Activated CD4-positive, alpha-beta T cell treated with anti-CD3 and anti-CD28 coated beads for 36 hours (primary cell): ENCODE data around the gene DMPK. TPM values are rescaled to one million over a fixed set of nuclear protein-coding genes. Genes with fewer than 3 reads are reported as not detected.
"Not testable (repeated sequence)": the region's sequence is repeated elsewhere in the genome, so short reads cannot be mapped to it uniquely, and the experiment has no call there.

Experiments
- ATAC-seq: fragments of 200-7000 bp; cut with Tn5 transposase; one replicate; pipeline ENCODE4 v1.10.0; 2021; ENCODE audit warnings: mild to moderate bottlenecking, moderate library complexity
- CTCF ChIA-PET: fragments of 350-600 bp; sonication (Branson Sonifier 250); formaldehyde crosslinking; loops from one replicate; lab custom pipeline; 2021; ENCODE audit warnings: antibody characterized with exemption; lab: Charles Lee
- POLR2A ChIA-PET: fragments of 350-600 bp; sonication (Branson Sonifier 250); formaldehyde crosslinking; loops from one replicate; lab custom pipeline; 2021; ENCODE audit warnings: antibody characterized with exemption, inconsistent platforms; lab: Charles Lee
- DNase-seq: peaks from one replicate; pipeline ENCODE4 v3.0.0-alpha.2; 2020
- H3K27ac Mint-ChIP-seq: one replicate; pipeline ENCODE4 v1.8.0; 2021; ENCODE audit warnings: mixed read lengths
- H3K27me3 Mint-ChIP-seq: one replicate; pipeline ENCODE4 v1.8.0; 2021; ENCODE audit warnings: mixed read lengths
- H3K36me3 Mint-ChIP-seq: one replicate; pipeline ENCODE4 v1.8.0; 2021; ENCODE audit warnings: low read depth, mixed read lengths
- H3K4me1 Mint-ChIP-seq: one replicate; pipeline ENCODE4 v1.8.0; 2021; ENCODE audit warnings: mixed read lengths
- H3K4me3 Mint-ChIP-seq: one replicate; pipeline ENCODE4 v1.8.0; 2021; ENCODE audit warnings: mild to moderate bottlenecking, moderate library complexity, mixed read lengths
- H3K9me3 Mint-ChIP-seq: one replicate; pipeline ENCODE4 v1.8.0; 2021; ENCODE audit warnings: low read depth, mixed read lengths
- intact Hi-C, 2 experiments: fragments of 100-400 bp; cut with DNase I in 1 of 2; cut with micrococcal nuclease in 1 of 2; formaldehyde crosslinking; loops; one replicate each; pipeline versions ENCODE4 v1.14.2 to v1.15.1; 2022 to 2024; cut with DNase I, micrococcal nuclease
- total RNA-seq, 2 experiments: library from RNA; stranded (reverse); gene quantifications; one replicate each; pipeline ENCODE4 v1.2.3, GENCODE V29; 2021

DMPK gene
- total RNA-seq, 2 experiments from 2014 or later, result 15.0 to 19.4 TPM

DNA sequence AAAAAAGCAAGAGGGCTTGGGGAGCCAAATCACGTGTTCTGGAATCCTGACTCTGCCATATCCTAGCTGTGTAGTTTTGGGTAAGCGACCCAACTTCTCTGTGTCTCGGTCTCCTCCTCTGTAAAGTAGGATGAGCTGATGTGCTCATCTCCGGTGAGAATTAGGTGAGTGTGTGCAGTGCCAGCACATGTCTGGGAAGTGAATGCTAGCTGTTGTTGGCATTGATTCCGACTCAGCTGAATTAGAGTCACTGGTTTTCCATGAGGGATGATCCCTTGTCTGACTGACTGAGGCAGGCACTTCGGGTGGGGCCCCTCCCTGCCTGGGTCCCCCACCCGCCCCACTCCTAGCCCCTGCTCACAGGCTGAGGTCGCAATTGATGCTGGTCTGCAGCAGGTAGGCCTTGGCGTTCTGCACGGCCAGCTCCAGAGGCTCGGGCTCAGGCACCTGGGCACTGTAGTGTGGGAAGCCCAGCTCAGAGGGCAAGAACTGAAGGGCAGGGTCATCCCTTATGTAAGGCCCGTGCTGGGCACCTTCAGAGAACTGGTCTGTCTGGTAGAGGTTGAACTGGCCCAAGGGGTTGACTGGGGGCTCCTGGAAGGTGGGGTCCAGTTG is 32.0 kb upstream of the DMPK start:
- DNase-seq (no peak), ATAC-seq (no peak)
- intact Hi-C loops, result loop anchor here in 1 of 2 experiments (10.0 kb wide), 1 partner anchor 201 kb away; no protein-coding TSS in a partner anchor
- CTCF ChIA-PET, result interaction anchor here (0.6 to 2.4 kb wide), 6 partner anchors 9 to 68 kb away, joined by 3 to 13 read pairs (median 5); no protein-coding TSS in a partner anchor
- no peak overlapping the region for H3K27ac Mint-ChIP-seq
- H3K4me1 Mint-ChIP-seq, result peaks cover 13% of the 10 kb centered on the region
- H3K27me3 Mint-ChIP-seq, result peaks cover 10% of the 10 kb centered on the region
- no peaks in the 10 kb centered on the region for H3K9me3 Mint-ChIP-seq
- POLR2A ChIA-PET, result no interaction called here
- no peak overlapping the region for H3K4me3 Mint-ChIP-seq
- H3K36me3 Mint-ChIP-seq, result peaks cover 14% of the 10 kb centered on the region

DNA sequence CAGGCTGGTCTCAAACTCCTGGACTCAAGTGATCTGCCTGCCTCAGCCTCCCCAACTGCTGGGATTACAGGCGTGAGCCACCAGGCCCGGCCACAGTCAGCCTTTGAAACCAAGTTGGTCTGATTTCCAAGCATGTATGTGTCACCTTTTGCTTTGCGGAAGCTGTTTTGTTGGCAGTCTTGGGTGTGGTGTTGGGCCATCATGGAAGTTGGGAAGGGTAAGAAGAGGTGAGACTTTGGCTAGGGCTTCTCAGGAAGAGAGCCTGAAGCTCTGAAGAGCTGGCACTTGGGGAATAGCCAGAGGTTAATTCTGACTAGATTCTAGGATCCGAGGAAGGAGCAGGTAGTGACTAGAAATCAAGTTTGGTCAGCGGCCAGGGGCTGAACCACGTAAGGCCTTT is 30.0 kb upstream of the DMPK start:
- Mint-ChIP-seq H3K36me3 (peaks cover 12% of the 10 kb centered on the region), H3K27me3 (peaks cover 10% of the 10 kb centered on the region), H3K4me1 (peaks cover 14% of the 10 kb centered on the region), H3K9me3 (no peaks in the 10 kb centered on the region), H3K27ac (no peak overlapping the region), H3K4me3 (no peak overlapping the region)
- CTCF ChIA-PET, result interaction anchor here (0.6 to 2.4 kb wide), 5 partner anchors 9 to 214 kb away, joined by 3 to 13 read pairs (median 3); no protein-coding TSS in a partner anchor
- ATAC-seq, result no peak
- POLR2A ChIA-PET, result no interaction called here
- intact Hi-C loops, result loop anchor here in 1 of 2 experiments (10.0 kb wide), 1 partner anchor 203 kb away; no protein-coding TSS in a partner anchor
- DNase-seq, result no peak

DNA sequence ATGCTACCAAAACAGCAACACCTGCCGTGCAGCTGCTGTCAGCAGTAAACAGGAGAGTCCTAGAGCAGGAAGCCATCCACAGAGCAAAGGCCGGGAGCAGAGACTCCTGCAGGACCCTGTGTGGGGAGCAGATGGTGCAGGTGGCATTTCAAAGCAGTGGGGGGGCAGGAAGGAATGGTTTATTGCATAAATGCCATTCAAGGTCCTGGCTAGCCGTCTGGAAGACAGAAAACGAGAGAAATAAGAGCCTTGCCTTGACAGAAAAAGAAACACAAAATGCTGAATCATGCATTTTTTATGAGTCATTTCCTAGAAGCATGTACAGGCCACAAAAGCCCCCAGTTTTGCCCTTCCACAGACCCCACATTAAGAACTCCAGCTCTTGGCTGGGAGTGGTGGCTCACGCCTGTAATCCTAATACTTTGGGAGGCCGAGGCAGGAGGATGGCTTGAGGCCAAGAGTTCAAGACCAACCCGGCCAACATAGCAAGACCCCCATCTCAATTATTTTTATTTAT is 27.4 kb upstream of the DMPK start:
- H3K27ac Mint-ChIP-seq, result no peak overlapping the region
- intact Hi-C loops, result loop anchor here in 1 of 2 experiments (10.0 kb wide), 1 partner anchor 205 kb away; no protein-coding TSS in a partner anchor
- ATAC-seq (no peak), DNase-seq (no peak)
- no peak overlapping the region for H3K4me3 Mint-ChIP-seq
- peaks cover 10% of the 10 kb centered on the region for H3K27me3 Mint-ChIP-seq
- ChIA-PET CTCF (interaction anchor here (0.6 to 1.2 kb wide), 2 partner anchors 40 to 71 kb away, joined by 3 to 4 read pairs; no protein-coding TSS in a partner anchor), POLR2A (interaction anchor here (0.6 kb wide), 1 partner anchor 10 kb away, joined by 4 read pairs; no protein-coding TSS in a partner anchor)
- H3K4me1 Mint-ChIP-seq, result peaks cover 7% of the 10 kb centered on the region
- no peaks in the 10 kb centered on the region for H3K9me3 Mint-ChIP-seq
- peaks cover 4% of the 10 kb centered on the region for H3K36me3 Mint-ChIP-seq

DNA sequence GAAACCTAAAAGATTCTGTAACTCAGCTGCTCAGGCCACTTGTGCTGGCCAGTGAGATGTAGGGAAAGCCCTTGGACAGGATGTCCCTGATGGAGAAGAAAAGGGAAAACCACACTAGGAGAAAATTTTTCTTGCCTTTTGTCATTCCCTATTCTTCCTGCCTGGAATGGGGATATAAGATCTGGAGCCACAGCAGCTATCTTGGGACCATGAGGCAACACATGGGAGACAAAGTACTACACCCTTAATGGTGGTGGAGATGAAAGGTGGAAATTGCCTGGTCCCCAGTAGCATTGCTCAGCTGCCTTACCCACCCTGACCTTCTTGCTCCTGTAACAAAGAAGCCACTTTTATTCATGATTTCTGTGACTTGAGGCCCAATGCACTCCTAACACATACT is 23.4 kb upstream of the DMPK start:
- Mint-ChIP-seq H3K27me3 (peaks cover 5% of the 10 kb centered on the region), H3K9me3 (no peaks in the 10 kb centered on the region), H3K4me1 (peaks cover 7% of the 10 kb centered on the region), H3K36me3 (no peaks in the 10 kb centered on the region), H3K4me3 (no peak overlapping the region), H3K27ac (no peak overlapping the region)
- DNase-seq, result no peak
- ChIA-PET POLR2A (no interaction called here), CTCF (interaction anchor here (0.7 to 1.8 kb wide), 2 partner anchors 8 to 11 kb away, joined by 3 to 7 read pairs; no protein-coding TSS in a partner anchor)
- intact Hi-C loops, result no loop called here
- ATAC-seq, result no peak

DNA sequence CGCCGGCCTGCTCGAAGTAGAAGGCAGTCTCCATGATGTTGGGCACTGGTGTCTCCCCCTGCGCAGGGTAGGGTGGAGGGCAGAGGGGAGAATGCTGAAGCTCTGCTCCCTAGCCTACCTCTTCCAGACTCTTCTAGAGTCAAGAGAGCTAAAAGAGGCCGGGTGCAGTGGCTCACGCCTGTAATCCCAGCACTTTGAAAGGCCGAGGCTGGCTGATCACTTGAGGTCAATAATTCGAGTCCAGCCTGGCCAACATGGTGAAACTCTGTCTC is 22.6 kb upstream of the DMPK start:
- ChIA-PET CTCF (interaction anchor here (1.8 kb wide), 1 partner anchor 12 kb away, joined by 7 read pairs; no protein-coding TSS in a partner anchor), POLR2A (no interaction called here)
- Mint-ChIP-seq H3K4me3 (no peak overlapping the region), H3K36me3 (no peaks in the 10 kb centered on the region), H3K27me3 (peaks cover 5% of the 10 kb centered on the region), H3K9me3 (no peaks in the 10 kb centered on the region), H3K4me1 (peaks cover 7% of the 10 kb centered on the region), H3K27ac (no peak overlapping the region)
- intact Hi-C loops, result no loop called here
- no peak for DNase-seq
- ATAC-seq, result no peak

DNA sequence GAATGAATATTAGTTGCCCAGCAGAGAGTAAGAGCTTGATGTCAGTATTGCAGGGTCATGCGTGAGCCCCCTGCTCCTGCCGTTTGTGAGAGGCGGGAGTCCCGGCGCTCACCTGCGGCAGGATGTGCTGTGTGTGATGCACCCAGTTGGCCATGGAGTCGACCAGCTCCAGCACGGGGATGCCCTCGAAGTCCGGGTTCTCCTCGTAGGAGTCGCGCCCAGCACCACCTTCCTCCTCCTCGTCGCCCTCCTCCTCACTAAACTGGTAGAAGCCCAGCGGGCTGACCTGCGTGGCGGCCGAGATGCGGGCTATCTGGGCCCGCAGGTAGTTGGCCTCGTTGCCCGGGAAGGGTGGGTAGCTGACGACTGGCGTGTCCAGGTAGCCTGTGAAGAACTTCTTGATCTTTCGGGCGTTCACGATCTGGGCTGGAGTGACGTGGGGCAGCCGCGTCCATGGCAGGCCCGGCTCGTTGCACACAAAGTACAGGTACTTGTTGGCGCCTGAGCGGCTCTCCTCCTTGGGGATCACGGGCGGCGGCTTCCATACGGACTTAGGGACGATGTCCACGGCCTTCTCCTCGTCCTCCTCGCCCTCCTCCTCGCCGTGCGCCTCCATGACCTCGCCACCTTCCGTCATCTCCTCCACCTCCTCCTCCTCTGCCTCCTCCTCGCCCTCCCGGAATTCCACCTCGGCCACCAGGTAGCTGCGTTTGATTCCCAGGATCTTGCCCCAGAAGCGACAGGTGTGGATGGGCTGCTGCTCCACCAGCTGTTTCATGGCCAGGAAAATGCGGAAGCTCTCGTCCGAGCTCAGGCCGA is 22.1 kb upstream of the DMPK start:
- no peak for DNase-seq
- H3K4me3 Mint-ChIP-seq, result no peak overlapping the region
- no peak overlapping the region for H3K27ac Mint-ChIP-seq
- no peak for ATAC-seq
- CTCF ChIA-PET, result interaction anchor here (0.9 to 14.8 kb wide), 4 partner anchors 8 to 33 kb away, joined by 4 to 126 read pairs (median 6); partner anchors contain the start of gene SIX5
- POLR2A ChIA-PET, result no interaction called here
- intact Hi-C loops, result no loop called here
- no peaks in the 10 kb centered on the region for H3K9me3 Mint-ChIP-seq
- H3K27me3 Mint-ChIP-seq, result peaks cover 8% of the 10 kb centered on the region
- peaks cover 2% of the 10 kb centered on the region for H3K4me1 Mint-ChIP-seq
- H3K36me3 Mint-ChIP-seq, result no peaks in the 10 kb centered on the region

DNA sequence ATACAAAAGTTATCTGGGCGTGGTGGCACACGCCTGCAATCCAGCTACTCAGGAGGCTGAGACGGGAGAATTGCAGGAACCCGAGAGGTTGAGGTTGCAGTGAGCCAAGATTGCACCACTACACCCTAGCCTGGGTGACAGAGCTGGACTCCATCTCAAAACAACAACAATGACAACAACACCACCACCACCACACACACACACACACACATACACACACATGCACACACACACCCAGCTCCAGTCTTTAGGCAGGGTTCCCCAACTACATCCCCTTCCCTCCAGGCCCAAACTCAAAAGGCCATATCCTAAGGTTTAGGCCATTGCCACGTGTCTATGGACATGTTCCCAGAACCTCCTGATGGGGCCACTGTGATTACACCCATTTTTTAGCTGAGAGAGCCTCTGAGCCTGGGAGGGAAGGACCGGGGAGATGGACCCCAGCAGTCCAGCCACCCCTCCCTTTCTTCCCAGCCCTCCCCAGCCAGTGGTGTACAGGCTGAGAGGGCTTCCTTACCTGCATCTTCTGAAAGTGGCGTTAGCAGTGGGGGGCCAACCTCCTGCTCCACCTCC is 19.4 kb upstream of the DMPK start:
- intact Hi-C loops, result no loop called here
- Mint-ChIP-seq H3K4me3 (no peak overlapping the region), H3K9me3 (no peaks in the 10 kb centered on the region), H3K4me1 (peaks cover 4% of the 10 kb centered on the region), H3K27me3 (peaks cover 17% of the 10 kb centered on the region), H3K36me3 (no peaks in the 10 kb centered on the region), H3K27ac (no peak overlapping the region)
- ATAC-seq, result no peak
- ChIA-PET CTCF (interaction anchor here (0.6 to 14.8 kb wide), 5 partner anchors 12 to 85 kb away, joined by 3 to 126 read pairs (median 5); partner anchors contain the start of gene SIX5), POLR2A (interaction anchor here (1.1 kb wide), 1 partner anchor 18 kb away, joined by 3 read pairs; no protein-coding TSS in a partner anchor)
- DNase-seq, result no peak

DNA sequence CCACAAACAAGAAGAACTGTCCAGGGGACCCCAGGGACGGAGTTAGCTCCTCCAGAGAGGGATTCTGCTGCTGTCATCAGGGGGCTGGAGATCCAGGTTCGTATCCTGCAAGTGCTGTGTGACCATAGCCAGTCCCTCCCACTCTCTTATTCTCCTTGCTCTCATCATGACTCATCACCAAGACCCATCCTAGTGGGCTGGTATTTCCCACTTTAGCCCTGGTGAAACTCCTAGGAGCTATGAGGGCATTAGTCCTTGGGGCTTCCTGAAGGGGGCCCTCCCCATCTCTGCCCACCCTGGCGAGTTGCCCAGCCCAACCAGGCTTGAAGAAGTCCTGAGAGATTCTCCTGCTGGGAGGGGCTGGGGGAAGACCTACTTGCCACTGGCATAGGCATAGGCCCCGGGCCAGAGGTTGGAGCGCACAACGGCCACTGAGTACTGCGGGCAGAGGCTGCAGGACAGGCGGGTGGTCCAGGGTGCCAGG is 17.8 kb upstream of the DMPK start:
- ChIA-PET CTCF (interaction anchor here (0.6 to 14.8 kb wide), 11 partner anchors 13 to 164 kb away, joined by 3 to 126 read pairs (median 9); partner anchors contain the start of genes SIX5 and SYMPK), POLR2A (interaction anchor here (1.3 kb wide), 1 partner anchor 30 kb away, joined by 6 read pairs; the partner anchor contains the start of gene SIX5)
- Mint-ChIP-seq H3K27me3 (peaks cover 22% of the 10 kb centered on the region), H3K9me3 (no peaks in the 10 kb centered on the region), H3K27ac (no peak overlapping the region), H3K36me3 (no peaks in the 10 kb centered on the region), H3K4me3 (no peak overlapping the region), H3K4me1 (peaks cover 4% of the 10 kb centered on the region)
- DNase-seq (no peak), ATAC-seq (no peak)
- intact Hi-C loops, result no loop called here

DNA sequence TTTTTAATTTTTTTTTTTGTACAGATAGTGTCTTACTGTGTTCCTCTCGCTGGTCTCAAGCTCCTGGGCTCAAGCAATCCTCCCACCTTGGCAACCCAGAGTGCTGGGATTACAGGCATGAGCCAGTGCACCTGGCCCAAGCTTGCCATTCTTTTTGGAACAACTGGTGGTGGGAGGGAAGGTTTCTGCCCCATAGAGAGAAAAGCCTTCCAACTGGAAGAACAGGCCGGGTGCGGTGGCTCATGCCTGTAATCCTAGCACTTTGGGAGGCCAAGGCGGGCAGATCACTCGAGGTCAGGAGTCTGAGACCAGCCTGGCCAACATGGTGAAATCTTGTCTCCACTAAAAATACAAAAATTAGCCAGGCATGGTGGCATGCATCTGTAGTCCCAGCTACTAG is 17.3 kb upstream of the DMPK start:
- intact Hi-C loops, result loop anchor here (1.0 kb wide), 1 partner anchor 29 kb away; no protein-coding TSS in a partner anchor
- H3K4me1 Mint-ChIP-seq, DNase-seq, H3K4me3 Mint-ChIP-seq, H3K36me3 Mint-ChIP-seq, H3K9me3 Mint-ChIP-seq, ATAC-seq, H3K27ac Mint-ChIP-seq: not testable (repeated sequence)
- ChIA-PET POLR2A (interaction anchor here (0.7 to 1.3 kb wide), 2 partner anchors 10 to 30 kb away, joined by 4 to 6 read pairs; partner anchors contain the start of gene SIX5), CTCF (interaction anchor here (0.6 to 14.8 kb wide), 18 partner anchors 9 to 582 kb away, joined by 3 to 126 read pairs (median 4); partner anchors contain the start of genes SIX5 and SYMPK)
- peaks cover 25% of the 10 kb centered on the region for H3K27me3 Mint-ChIP-seq

DNA sequence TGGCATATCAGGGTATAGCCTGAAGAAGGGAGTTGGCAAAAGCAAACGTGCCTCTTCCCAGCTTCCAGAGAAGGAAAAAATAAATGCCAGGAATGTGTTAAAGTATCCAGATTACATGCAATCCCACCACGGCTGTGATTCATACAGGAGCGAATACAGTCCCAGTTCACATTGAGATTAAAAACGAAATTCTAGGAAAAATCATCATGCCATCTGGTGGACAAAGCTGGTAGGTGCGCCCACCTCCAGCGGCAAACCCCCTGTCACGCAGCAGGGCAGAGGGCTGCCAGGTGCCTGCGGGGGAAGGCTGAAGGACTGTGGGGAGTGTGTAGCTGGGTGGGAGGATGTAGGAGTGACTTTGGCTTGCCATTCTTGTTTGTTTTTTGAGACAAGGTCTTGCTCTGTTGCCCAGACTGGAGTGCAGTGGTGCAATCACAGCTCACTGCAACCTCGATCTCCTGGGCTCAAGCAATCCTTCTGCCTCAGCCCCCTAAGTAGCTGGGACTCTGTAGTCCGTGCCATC is 16.8 kb upstream of the DMPK start:
- CTCF ChIA-PET, result interaction anchor here (0.6 to 14.8 kb wide), 17 partner anchors 9 to 582 kb away, joined by 3 to 126 read pairs (median 4); partner anchors contain the start of genes SIX5 and SYMPK

More for the DNA sequence above, 16.8 kb upstream of the DMPK start:
- Mint-ChIP-seq H3K27ac (no peak overlapping the region), H3K4me3 (no peak overlapping the region), H3K36me3 (no peaks in the 10 kb centered on the region), H3K27me3 (peaks cover 26% of the 10 kb centered on the region), H3K4me1 (peaks cover 5% of the 10 kb centered on the region), H3K9me3 (no peaks in the 10 kb centered on the region)
- peak; percentile 76 for DNase-seq
- POLR2A ChIA-PET, result interaction anchor here (0.7 to 1.3 kb wide), 2 partner anchors 10 to 29 kb away, joined by 4 to 6 read pairs; partner anchors contain the start of gene SIX5
- peak; percentile 92 for ATAC-seq
- intact Hi-C loops, result loop anchor here (1.0 kb wide), 1 partner anchor 29 kb away; no protein-coding TSS in a partner anchor
